GM10266 (cell line): ENCODE data around the gene METTL24.

Experiments used
- DNase-seq: peaks from one replicate; pipeline ENCODE4 v3.0.0; 2012; ENCODE audit errors: extremely low spot score
- TF ChIP-seq, protein P1 (sequence below): IDR thresholded peaks from 2 replicates; pipeline ENCODE4 v1.5.1; 2012; ENCODE audit warnings: mild to moderate bottlenecking, low read depth; ENCODE audit not compliant: control insufficient read depth, insufficient read depth; ENCODE audit errors: missing control alignments

METTL24 gene

GRCh38 chr6:110327391-110327790, 30.8 kb downstream of the METTL24 start:
- DNase-seq = no peak
- TF ChIP-seq, protein P1, sequence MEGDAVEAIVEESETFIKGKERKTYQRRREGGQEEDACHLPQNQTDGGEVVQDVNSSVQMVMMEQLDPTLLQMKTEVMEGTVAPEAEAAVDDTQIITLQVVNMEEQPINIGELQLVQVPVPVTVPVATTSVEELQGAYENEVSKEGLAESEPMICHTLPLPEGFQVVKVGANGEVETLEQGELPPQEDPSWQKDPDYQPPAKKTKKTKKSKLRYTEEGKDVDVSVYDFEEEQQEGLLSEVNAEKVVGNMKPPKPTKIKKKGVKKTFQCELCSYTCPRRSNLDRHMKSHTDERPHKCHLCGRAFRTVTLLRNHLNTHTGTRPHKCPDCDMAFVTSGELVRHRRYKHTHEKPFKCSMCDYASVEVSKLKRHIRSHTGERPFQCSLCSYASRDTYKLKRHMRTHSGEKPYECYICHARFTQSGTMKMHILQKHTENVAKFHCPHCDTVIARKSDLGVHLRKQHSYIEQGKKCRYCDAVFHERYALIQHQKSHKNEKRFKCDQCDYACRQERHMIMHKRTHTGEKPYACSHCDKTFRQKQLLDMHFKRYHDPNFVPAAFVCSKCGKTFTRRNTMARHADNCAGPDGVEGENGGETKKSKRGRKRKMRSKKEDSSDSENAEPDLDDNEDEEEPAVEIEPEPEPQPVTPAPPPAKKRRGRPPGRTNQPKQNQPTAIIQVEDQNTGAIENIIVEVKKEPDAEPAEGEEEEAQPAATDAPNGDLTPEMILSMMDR = no peak

DNA sequence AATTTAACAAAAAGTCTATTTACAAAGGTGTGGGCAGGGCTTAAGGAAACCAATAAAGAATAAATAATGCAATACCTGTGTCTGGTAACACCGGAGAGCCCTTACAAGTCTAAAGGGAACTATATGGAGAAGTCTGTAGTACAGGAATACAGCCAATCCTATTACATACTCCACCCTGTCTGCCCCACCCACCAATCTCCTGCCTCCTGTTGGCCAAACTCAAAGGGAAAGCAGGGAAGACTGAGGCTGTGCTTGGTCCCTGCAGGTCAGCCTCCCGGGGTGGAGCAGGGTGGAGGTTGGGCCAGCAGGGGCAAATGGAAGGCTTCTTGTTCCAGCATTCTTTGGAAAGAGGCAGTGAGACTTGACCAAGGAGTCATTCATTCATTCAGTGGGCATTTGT, 31.5 kb downstream of the METTL24 start:
- TF ChIP-seq, protein P1 = no peak
- no peak for DNase-seq

GRCh38 chr6:110326057-110326456, 32.1 kb downstream of the METTL24 start:
- no peak for DNase-seq
- TF ChIP-seq, protein P1 = no peak

- no peak for DNase-seq
Measured at GRCh38 chr6:110325197-110325596, 33.0 kb downstream of the METTL24 start.

GRCh38 chr6:110324548-110324947, 33.6 kb downstream of the METTL24 start:
- TF ChIP-seq, protein P1 = no peak
- DNase-seq = no peak

More at GRCh38 chr6:110325197-110325596, 33.0 kb downstream of the METTL24 start:
- TF ChIP-seq, protein P1 = no peak

DNA sequence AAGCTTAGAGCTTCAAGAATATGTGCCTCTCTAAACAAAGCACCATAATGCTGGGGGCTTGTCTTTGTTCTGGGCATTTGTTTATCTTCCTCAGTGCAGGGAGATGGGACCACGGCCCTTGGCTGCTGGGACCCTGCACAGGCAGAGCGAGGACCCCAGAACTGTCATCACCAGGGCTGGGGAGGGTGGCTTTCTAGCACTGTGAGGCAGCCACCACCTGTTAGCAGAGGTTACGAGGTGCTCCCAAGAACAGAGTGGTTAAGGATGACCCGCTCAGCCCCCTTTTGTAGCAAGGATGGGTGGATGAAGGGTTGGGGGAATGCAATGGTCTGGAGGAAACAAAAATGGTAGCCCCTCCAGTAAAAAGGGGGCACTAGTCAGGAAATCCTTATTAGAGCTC, 34.9 kb downstream of the METTL24 start:
- TF ChIP-seq, protein P1 = no peak
- DNase-seq = no peak

GRCh38 chr6:110322874-110323242, 35.3 kb downstream of the METTL24 start:
- DNase-seq = no peak
- TF ChIP-seq, protein P1 = no peak
